Osteoblast (primary cell): ENCODE measurements around the gene ASCL1. TPM values are rescaled to one million over a fixed set of nuclear protein-coding genes. Genes with fewer than 3 reads are reported as not detected.

Experiments
- DNase-seq: peaks from one replicate; pipeline ENCODE4 v3.0.0; 2011; ENCODE audit warnings: low spot score, mixed read lengths; ENCODE audit not compliant: insufficient read length; ENCODE audit errors: missing footprints
- H2AFZ ChIP-seq: 2 replicates; pipeline ENCODE4 v1.6.0; 2011; ENCODE audit warnings: mild to moderate bottlenecking, low read length
- H3K27ac ChIP-seq: 2 replicates; pipeline ENCODE4 v1.5.1; 2011; ENCODE audit warnings: mild to moderate bottlenecking, low read depth, low read length, moderate library complexity
- H3K27me3 ChIP-seq: 2 replicates; pipeline ENCODE4 v1.6.0; 2012; ENCODE audit warnings: mild to moderate bottlenecking, control low read depth, inconsistent platforms, low read length, moderate library complexity; ENCODE audit not compliant: insufficient read depth
- H3K36me3 ChIP-seq: 2 replicates; pipeline ENCODE4 v1.5.1; 2011; ENCODE audit warnings: mild to moderate bottlenecking, low read length, control low read depth, moderate library complexity; ENCODE audit not compliant: insufficient read depth
- H3K4me1 ChIP-seq: 2 replicates; pipeline ENCODE4 v1.5.1; 2011; ENCODE audit warnings: mild to moderate bottlenecking, low read length, control low read depth, moderate library complexity; ENCODE audit not compliant: insufficient read depth
- H3K4me2 ChIP-seq: 2 replicates; pipeline ENCODE4 v1.6.0; 2011; ENCODE audit warnings: mild to moderate bottlenecking, low read length; ENCODE audit not compliant: insufficient read depth
- H3K4me3 ChIP-seq: fragments of 200-600 bp; sonication (generic); 3 replicates; pipeline ENCODE4 v1.5.1; 2012; ENCODE audit warnings: mild to moderate bottlenecking, low read length, inconsistent platforms; ENCODE audit not compliant: insufficient read depth
- H3K79me2 ChIP-seq: 2 replicates; pipeline ENCODE4 v1.6.0; 2012; ENCODE audit warnings: mild to moderate bottlenecking, low read length, control low read depth, inconsistent platforms; ENCODE audit not compliant: insufficient read depth
- H3K9me3 ChIP-seq: 2 replicates; pipeline ENCODE4 v1.5.1; 2011; ENCODE audit warnings: low read depth, low read length, control low read depth
- H4K20me1 ChIP-seq: 2 replicates; pipeline ENCODE4 v1.6.0; 2012; ENCODE audit warnings: mild to moderate bottlenecking, low read length, control low read depth; ENCODE audit not compliant: insufficient read depth
- total RNA-seq: library from RNA; depleted of rRNA; stranded (reverse); fragments of >200 nt; gene quantifications from 2 replicates; pipeline ENCODE4 v1.2.3, GENCODE V29; 2012
- TF ChIP-seq, protein P1 (sequence below): IDR thresholded peaks from 2 replicates; pipeline ENCODE4 v1.5.1; 2011; ENCODE audit warnings: mild to moderate bottlenecking, low read depth, low read length, moderate library complexity; ENCODE audit errors: extremely low read depth

Gene ASCL1
- total RNA-seq, 1 donor, result not detected

GRCh38 chr12:102962986-102963385 is 5.5 kb downstream of the ASCL1 start:
- TF ChIP-seq, protein P1, sequence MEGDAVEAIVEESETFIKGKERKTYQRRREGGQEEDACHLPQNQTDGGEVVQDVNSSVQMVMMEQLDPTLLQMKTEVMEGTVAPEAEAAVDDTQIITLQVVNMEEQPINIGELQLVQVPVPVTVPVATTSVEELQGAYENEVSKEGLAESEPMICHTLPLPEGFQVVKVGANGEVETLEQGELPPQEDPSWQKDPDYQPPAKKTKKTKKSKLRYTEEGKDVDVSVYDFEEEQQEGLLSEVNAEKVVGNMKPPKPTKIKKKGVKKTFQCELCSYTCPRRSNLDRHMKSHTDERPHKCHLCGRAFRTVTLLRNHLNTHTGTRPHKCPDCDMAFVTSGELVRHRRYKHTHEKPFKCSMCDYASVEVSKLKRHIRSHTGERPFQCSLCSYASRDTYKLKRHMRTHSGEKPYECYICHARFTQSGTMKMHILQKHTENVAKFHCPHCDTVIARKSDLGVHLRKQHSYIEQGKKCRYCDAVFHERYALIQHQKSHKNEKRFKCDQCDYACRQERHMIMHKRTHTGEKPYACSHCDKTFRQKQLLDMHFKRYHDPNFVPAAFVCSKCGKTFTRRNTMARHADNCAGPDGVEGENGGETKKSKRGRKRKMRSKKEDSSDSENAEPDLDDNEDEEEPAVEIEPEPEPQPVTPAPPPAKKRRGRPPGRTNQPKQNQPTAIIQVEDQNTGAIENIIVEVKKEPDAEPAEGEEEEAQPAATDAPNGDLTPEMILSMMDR, result no peak
- H3K4me2 ChIP-seq, result no peak overlapping the region
- H3K79me2 ChIP-seq, result no peaks in the 10 kb centered on the region
- H2AFZ ChIP-seq, result no peak overlapping the region
- DNase-seq, result no peak
- peaks cover 53% of the 10 kb centered on the region for H3K27me3 ChIP-seq
- no peaks in the 10 kb centered on the region for H3K36me3 ChIP-seq
- no peaks in the 10 kb centered on the region for H3K4me1 ChIP-seq
- no peak overlapping the region for H3K4me3 ChIP-seq
- no peaks in the 10 kb centered on the region for H3K9me3 ChIP-seq
- H4K20me1 ChIP-seq, result no peaks in the 10 kb centered on the region
- no peak overlapping the region for H3K27ac ChIP-seq

DNA sequence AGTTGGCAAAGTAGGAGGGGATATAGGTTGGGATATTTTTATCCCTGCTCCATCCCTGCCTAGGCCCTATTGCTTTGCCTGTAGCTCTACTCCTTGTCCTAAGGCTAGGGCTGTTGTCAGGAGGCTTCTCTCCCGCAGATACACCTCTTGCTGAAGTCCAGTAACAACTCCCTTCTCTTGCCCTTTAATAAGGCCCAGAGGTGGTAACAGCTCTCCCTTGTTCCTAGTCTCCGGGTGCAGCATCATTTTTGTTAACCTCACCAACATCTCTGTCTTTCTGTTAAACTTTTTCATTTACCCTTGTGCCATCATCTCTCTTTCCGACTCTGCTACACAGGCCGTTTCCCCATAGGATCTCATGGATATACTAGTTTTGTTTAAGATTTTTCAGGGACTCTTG is 6.3 kb downstream of the ASCL1 start:
- TF ChIP-seq, protein P1, result no peak
- no peaks in the 10 kb centered on the region for H3K79me2 ChIP-seq
- DNase-seq, result no peak
- H3K27me3 ChIP-seq, result peaks cover 49% of the 10 kb centered on the region
- H3K4me1 ChIP-seq, result no peaks in the 10 kb centered on the region
- H3K36me3 ChIP-seq, result no peaks in the 10 kb centered on the region
- no peaks in the 10 kb centered on the region for H4K20me1 ChIP-seq
- no peaks in the 10 kb centered on the region for H3K9me3 ChIP-seq
- no peak overlapping the region for H3K4me2 ChIP-seq
- no peak overlapping the region for H3K4me3 ChIP-seq
- H3K27ac ChIP-seq, result no peak overlapping the region
- no peak overlapping the region for H2AFZ ChIP-seq

DNA sequence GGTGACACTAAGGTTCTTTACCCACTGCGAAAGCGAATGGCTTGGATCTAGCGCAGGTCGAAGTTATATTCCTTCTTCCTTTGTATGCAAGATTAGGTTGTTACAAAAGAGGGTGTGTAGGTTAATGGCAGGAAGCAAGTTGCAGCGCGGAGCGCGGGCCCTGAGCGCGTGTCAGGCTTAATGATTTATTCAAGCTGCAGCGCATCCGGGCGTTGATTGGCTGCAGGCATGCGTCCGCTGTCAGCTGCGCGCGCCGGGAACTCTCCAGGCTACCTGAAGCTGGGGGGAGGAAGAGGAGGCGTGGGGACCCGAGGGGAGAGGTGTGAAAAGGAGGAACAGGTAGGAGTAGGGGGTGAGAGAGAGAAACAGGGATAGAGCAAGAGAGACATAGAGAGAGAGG is 7.4 kb downstream of the ASCL1 start:
- no peak overlapping the region for H3K27ac ChIP-seq
- TF ChIP-seq, protein P1, result no peak
- H3K36me3 ChIP-seq, result no peaks in the 10 kb centered on the region
- H3K4me1 ChIP-seq, result no peaks in the 10 kb centered on the region
- H3K4me2 ChIP-seq, result no peak overlapping the region
- no peaks in the 10 kb centered on the region for H3K79me2 ChIP-seq
- peaks cover 39% of the 10 kb centered on the region for H3K27me3 ChIP-seq
- DNase-seq, result no peak
- no peaks in the 10 kb centered on the region for H4K20me1 ChIP-seq
- H3K4me3 ChIP-seq, result no peak overlapping the region
- no peaks in the 10 kb centered on the region for H3K9me3 ChIP-seq
- no peak overlapping the region for H2AFZ ChIP-seq

- TF ChIP-seq, protein P1, result no peak
- H2AFZ ChIP-seq, result no peak overlapping the region
- no peaks in the 10 kb centered on the region for H4K20me1 ChIP-seq
- H3K4me3 ChIP-seq, result no peak overlapping the region
- H3K27ac ChIP-seq, result no peak overlapping the region
- no peaks in the 10 kb centered on the region for H3K36me3 ChIP-seq
- H3K4me1 ChIP-seq, result no peaks in the 10 kb centered on the region
- no peaks in the 10 kb centered on the region for H3K79me2 ChIP-seq
- H3K9me3 ChIP-seq, result no peaks in the 10 kb centered on the region
- no peak for DNase-seq
- no peak overlapping the region for H3K4me2 ChIP-seq
- peaks cover 34% of the 10 kb centered on the region for H3K27me3 ChIP-seq
These were observed 8.0 kb downstream of the ASCL1 start for GRCh38 chr12:102965281-102966155.
